Cardiac fibroblast (primary cell): ENCODE data around the gene PEX11A.

Experiments
- DNase-seq, 2 donors: peaks; one replicate each; pipeline versions ENCODE4 v3.0.0 to v3.0.0-alpha.2; 2010; ENCODE audit warnings: low read depth in 2 of 2
- H3K4me3 ChIP-seq, 2 donors: replicated peaks in 1 of 2; 1 replicate in 1 of 2; 2 replicates in 1 of 2; pipeline ENCODE4 v1.5.1; 2011; ENCODE audit warnings: low read depth in 2 of 2, low read length in 2 of 2, mild to moderate bottlenecking in 2 of 2, moderate library complexity in 1 of 2
- TF ChIP-seq, protein P1 (sequence below): IDR thresholded peaks from one replicate; pipeline ENCODE4 v1.5.1; 2011; ENCODE audit warnings: low read depth, mild to moderate bottlenecking, low read length, inconsistent platforms

PEX11A gene

DNA sequence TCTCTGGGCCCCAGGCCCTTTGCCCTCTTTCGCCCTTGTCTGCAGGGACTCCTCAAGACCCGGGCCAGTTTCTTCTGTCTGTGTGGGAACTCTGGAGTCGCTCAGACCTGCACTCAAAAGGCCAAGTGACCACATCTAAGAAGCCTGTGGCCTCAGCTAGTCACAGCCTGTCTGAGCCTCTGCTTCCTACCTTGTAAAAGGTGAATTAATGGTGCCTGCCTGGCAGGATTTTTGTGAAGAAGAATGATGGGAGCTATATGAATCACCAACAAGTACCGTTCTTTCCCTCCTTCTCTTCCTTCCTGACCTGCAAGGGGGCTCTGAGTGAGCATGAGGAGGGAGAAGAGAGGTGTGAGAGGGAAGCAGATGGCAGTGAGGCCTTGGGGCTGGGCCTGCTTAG, 18.9 kb downstream of the PEX11A start:
- no peak for DNase-seq
- TF ChIP-seq, protein P1, sequence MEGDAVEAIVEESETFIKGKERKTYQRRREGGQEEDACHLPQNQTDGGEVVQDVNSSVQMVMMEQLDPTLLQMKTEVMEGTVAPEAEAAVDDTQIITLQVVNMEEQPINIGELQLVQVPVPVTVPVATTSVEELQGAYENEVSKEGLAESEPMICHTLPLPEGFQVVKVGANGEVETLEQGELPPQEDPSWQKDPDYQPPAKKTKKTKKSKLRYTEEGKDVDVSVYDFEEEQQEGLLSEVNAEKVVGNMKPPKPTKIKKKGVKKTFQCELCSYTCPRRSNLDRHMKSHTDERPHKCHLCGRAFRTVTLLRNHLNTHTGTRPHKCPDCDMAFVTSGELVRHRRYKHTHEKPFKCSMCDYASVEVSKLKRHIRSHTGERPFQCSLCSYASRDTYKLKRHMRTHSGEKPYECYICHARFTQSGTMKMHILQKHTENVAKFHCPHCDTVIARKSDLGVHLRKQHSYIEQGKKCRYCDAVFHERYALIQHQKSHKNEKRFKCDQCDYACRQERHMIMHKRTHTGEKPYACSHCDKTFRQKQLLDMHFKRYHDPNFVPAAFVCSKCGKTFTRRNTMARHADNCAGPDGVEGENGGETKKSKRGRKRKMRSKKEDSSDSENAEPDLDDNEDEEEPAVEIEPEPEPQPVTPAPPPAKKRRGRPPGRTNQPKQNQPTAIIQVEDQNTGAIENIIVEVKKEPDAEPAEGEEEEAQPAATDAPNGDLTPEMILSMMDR = no peak
- no peak overlapping the region for H3K4me3 ChIP-seq

DNA sequence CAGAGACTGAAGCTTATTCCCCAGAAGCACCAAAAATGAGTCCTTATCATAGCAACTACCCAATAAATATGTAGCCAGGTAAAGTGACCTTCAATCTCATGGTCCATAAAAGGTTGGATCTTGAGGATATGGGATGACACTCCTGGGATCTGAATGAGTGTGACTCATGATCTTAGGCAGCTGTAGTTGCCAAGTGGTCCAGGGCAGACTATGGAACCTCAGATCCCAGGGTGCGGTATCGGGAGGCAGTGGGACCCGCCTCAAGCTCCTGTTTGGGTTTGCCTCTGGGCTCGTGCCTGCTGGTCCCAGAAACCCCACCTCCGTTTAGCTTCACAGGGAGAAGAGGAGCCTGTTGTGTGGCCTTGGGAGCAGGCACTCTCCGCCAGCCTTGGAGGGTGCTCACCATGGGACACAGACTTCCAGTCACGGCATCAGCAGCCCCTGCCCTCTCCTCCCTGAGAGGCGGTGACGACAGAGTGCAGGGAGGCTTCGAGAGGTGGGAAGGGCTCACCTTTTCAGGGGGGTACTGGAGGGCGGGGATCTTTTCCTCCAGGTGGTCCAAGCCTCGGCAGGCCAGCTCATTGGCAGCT, 19.5 kb downstream of the PEX11A start:
- DNase-seq = no peak
- TF ChIP-seq, protein P1 = no peak
- no peak overlapping the region for H3K4me3 ChIP-seq

DNA sequence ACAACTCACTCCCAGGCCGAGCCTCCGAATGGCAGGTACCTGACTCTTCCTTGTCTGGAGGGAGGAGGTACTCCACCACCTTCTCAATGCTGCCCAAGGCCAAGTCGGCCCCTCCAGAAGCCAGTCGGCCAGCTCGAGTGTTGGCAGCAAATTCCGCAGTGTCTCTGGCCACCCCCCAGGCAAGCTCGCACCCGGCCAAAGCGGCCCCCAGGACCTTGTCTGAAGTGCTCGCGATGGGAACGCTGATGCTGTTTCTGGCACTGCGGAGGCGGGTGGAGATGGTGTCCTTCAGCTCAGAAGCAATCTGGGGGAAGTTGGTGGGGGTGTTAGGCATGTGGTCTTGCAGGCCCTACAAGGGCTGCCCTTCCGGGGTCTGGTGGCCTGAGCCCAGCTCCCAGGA, 20.6 kb downstream of the PEX11A start:
- H3K4me3 ChIP-seq = no peak overlapping the region
- TF ChIP-seq, protein P1 = no peak
- no peak for DNase-seq

DNA sequence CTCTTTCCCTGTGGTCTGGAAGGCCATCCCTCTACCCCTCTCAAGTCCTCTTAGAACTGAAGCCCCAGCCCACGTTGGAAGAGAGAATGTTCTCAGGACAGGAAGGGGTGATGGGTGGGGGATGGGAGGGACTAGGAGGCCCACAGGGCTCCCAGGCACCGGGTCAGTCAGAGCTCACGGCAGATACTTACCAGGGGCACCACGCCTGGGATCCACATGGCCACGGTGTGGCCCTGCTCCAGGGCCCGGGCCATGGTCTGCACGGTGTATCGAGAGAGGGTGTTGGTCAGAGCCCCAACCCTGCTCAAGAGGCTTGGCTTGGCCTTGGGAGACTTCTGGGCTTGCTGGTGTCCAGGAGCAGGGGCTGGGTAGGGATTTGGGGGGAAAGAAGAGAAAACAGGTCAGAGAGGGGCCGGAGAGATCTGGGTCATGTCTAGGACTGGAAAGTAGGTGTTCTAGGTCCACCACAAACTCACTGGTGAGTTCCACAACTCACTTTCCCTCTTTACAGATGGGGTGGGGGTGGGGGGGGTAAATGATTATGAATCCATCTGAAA, 21.2 kb downstream of the PEX11A start:
- no peak for DNase-seq
- H3K4me3 ChIP-seq = no peak overlapping the region
- TF ChIP-seq, protein P1 = no peak

DNA sequence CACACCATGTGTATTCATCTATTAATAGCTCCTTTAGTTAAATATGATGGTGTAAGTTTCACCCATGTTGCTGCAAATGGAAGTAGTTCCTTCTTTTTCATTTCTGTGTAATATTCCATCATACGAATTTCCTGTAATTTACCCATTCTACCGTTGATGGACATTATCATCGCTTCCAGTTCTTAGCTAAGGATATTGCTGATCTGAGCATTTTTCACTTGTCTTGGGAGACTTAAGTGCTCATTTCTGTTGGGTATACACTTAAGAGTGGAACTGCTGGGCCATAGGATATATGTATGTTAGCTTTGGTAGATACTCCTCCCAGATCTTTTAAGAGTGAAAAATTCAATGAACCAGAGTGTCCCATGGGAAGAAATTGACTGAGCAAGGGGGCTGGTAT, 22.4 kb downstream of the PEX11A start:
- H3K4me3 ChIP-seq = no peak overlapping the region
- DNase-seq = no peak
- TF ChIP-seq, protein P1 = no peak

DNA sequence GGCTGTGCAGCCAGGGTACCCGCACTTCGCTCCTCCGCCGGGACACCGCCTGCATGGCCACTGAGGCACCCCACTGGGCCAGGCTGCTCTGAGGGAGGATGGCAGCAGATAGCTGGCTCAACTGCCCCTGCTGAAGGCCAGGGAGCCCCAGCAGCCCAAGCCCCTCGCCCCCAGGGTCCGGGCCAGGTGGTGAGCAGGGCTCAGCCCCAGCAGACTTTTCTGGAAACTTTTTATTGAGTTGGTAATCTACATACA, 22.9 kb downstream of the PEX11A start:
- TF ChIP-seq, protein P1 = no peak
- no peak overlapping the region for H3K4me3 ChIP-seq
- no peak for DNase-seq
